H9 (cell line): ENCODE results near the gene INHBC. TPM values are rescaled to one million over a fixed set of nuclear protein-coding genes. Genes with fewer than 3 reads are reported as not detected.

ENCODE experiments used
- DNase-seq: peaks from one replicate; pipeline ENCODE4 v3.0.0-alpha.2; 2017
- H2AFZ ChIP-seq: one replicate; pipeline ENCODE4 v1.6.1; 2013; ENCODE audit warnings: mild to moderate bottlenecking, low read length, control low read depth, moderate library complexity
- H2AK5ac ChIP-seq: 2 replicates; pipeline ENCODE4 v1.6.1; 2013; ENCODE audit warnings: low read length, control low read depth, mixed read lengths; ENCODE audit not compliant: insufficient read length
- H2BK120ac ChIP-seq: one replicate; pipeline ENCODE4 v1.6.1; 2013; ENCODE audit warnings: low read depth, mild to moderate bottlenecking, low read length, control low read depth, inconsistent platforms; ENCODE audit not compliant: poor library complexity, severe bottlenecking
- H2BK12ac ChIP-seq: 2 replicates; pipeline ENCODE4 v1.6.1; 2013; ENCODE audit warnings: low read length, control low read depth, mixed read lengths, low read depth; ENCODE audit not compliant: insufficient read length
- H2BK15ac ChIP-seq: 2 replicates; pipeline ENCODE4 v1.6.1; 2013; ENCODE audit warnings: low read depth, low read length, control low read depth
- H2BK20ac ChIP-seq: one replicate; pipeline ENCODE4 v1.6.1; 2013; ENCODE audit warnings: low read depth, mild to moderate bottlenecking, low read length, control low read depth, inconsistent platforms; ENCODE audit not compliant: poor library complexity, severe bottlenecking
- H2BK5ac ChIP-seq: 2 replicates; pipeline ENCODE4 v1.6.1; 2013; ENCODE audit warnings: low read length, control low read depth, mixed read lengths; ENCODE audit not compliant: insufficient read length
- H3K14ac ChIP-seq: 2 replicates; pipeline ENCODE4 v1.6.1; 2013; ENCODE audit warnings: low read length, control low read depth; ENCODE audit not compliant: insufficient read depth
- H3K18ac ChIP-seq: 2 replicates; pipeline ENCODE4 v1.6.1; 2013; ENCODE audit warnings: low read depth, mild to moderate bottlenecking, mixed read lengths, low read length, control low read depth; ENCODE audit not compliant: insufficient read length
- H3K23ac ChIP-seq: 2 replicates; pipeline ENCODE4 v1.6.1; 2013; ENCODE audit warnings: low read length, control low read depth, mixed read lengths, low read depth; ENCODE audit not compliant: insufficient read length
- H3K23me2 ChIP-seq: 2 replicates; pipeline ENCODE4 v1.6.1; 2013; ENCODE audit warnings: low read depth, mild to moderate bottlenecking, mixed read lengths, low read length, control low read depth; ENCODE audit not compliant: insufficient read length, poor library complexity, severe bottlenecking
- H3K27ac ChIP-seq: 2 replicates; pipeline ENCODE4 v1.5.1; 2013; ENCODE audit warnings: low read length, control low read depth, mixed read lengths, low read depth; ENCODE audit not compliant: insufficient read length
- H3K27me3 ChIP-seq: 2 replicates; pipeline ENCODE4 v1.6.1; 2013; ENCODE audit warnings: low read length, control low read depth, inconsistent platforms; ENCODE audit not compliant: insufficient read depth
- H3K4ac ChIP-seq: 2 replicates; pipeline ENCODE4 v1.6.1; 2013; ENCODE audit warnings: low read depth, mild to moderate bottlenecking, control low read depth, inconsistent platforms, low read length, moderate library complexity
- H3K4me1 ChIP-seq: 2 replicates; pipeline ENCODE4 v1.6.1; 2013; ENCODE audit warnings: low read length, control low read depth, inconsistent platforms; ENCODE audit not compliant: insufficient read depth
- H3K4me2 ChIP-seq: 2 replicates; pipeline ENCODE4 v1.6.1; 2013; ENCODE audit warnings: low read length, control low read depth, mixed read lengths; ENCODE audit not compliant: insufficient read length, insufficient read depth
- H3K56ac ChIP-seq: 2 replicates; pipeline ENCODE4 v1.6.1; 2013; ENCODE audit warnings: low read depth, mild to moderate bottlenecking, mixed read lengths, low read length, control low read depth; ENCODE audit not compliant: insufficient read length
- H3K79me1 ChIP-seq: 2 replicates; pipeline ENCODE4 v1.6.1; 2013; ENCODE audit warnings: low read depth, mild to moderate bottlenecking, moderate library complexity, low read length, control low read depth, inconsistent platforms; ENCODE audit not compliant: insufficient read depth, poor library complexity, severe bottlenecking
- H3K79me2 ChIP-seq: 2 replicates; pipeline ENCODE4 v1.6.1; 2013; ENCODE audit warnings: low read length, control low read depth, inconsistent platforms; ENCODE audit not compliant: insufficient read depth
- H3K9ac ChIP-seq: 2 replicates; pipeline ENCODE4 v1.6.1; 2013; ENCODE audit warnings: low read length, control low read depth, mixed read lengths; ENCODE audit not compliant: insufficient read length; ENCODE audit errors: extremely low read depth
- H3K9me3 ChIP-seq: one replicate; pipeline ENCODE4 v1.6.1; 2013; ENCODE audit warnings: low read depth, low read length, inconsistent platforms; ENCODE audit not compliant: control insufficient read depth
- H3T11ph ChIP-seq: one replicate; pipeline ENCODE4 v1.6.1; 2013; ENCODE audit warnings: mild to moderate bottlenecking, low read length, control low read depth, inconsistent platforms
- H4K20me1 ChIP-seq: one replicate; pipeline ENCODE4 v1.6.1; 2013; ENCODE audit not compliant: control insufficient read depth, insufficient read length, insufficient read depth
- H4K5ac ChIP-seq: 2 replicates; pipeline ENCODE4 v1.6.1; 2013; ENCODE audit warnings: low read depth, mild to moderate bottlenecking, mixed read lengths, low read length, control low read depth; ENCODE audit not compliant: insufficient read length
- H4K8ac ChIP-seq: replicated peaks from 2 replicates; pipeline ENCODE4 v1.6.1; 2013; ENCODE audit warnings: low read length, control low read depth, mixed read lengths, low read depth; ENCODE audit not compliant: insufficient read length
- H4K91ac ChIP-seq: 2 replicates; pipeline ENCODE4 v1.6.1; 2013; ENCODE audit warnings: low read depth, mild to moderate bottlenecking, moderate library complexity, mixed read lengths, low read length, control low read depth; ENCODE audit not compliant: insufficient read length
- H3K27ac Mint-ChIP-seq, 3 experiments: 2 replicates in 2 of 3; 3 replicates in 1 of 3; pipeline ENCODE4 v1.8.0; 2020 to 2021; ENCODE audit warnings: mixed read lengths in 3 of 3, mild to moderate bottlenecking in 1 of 3, moderate library complexity in 1 of 3
- H3K27me3 Mint-ChIP-seq: 2 replicates; pipeline ENCODE4 v1.8.0; 2021; ENCODE audit warnings: low read depth, mild to moderate bottlenecking, moderate library complexity, mixed read lengths
- H3K36me3 Mint-ChIP-seq, 3 experiments: 2 replicates in 2 of 3; 3 replicates in 1 of 3; pipeline ENCODE4 v1.8.0; 2020 to 2021; ENCODE audit warnings: low read depth in 3 of 3, mixed read lengths in 3 of 3; ENCODE audit not compliant: insufficient read depth in 1 of 3
- H3K4me1 Mint-ChIP-seq, 2 experiments: 2 replicates each; pipeline ENCODE4 v1.8.0; 2020; ENCODE audit warnings: mixed read lengths in 2 of 2
- H3K4me3 Mint-ChIP-seq, 2 experiments: 2 replicates in 1 of 2; 3 replicates in 1 of 2; pipeline ENCODE4 v1.8.0; 2020 to 2021; ENCODE audit warnings: mild to moderate bottlenecking in 2 of 2, mixed read lengths in 2 of 2, moderate library complexity in 1 of 2
- H3K9me3 Mint-ChIP-seq, 2 experiments: 2 replicates in 1 of 2; 3 replicates in 1 of 2; pipeline ENCODE4 v1.8.0; 2020; ENCODE audit warnings: mild to moderate bottlenecking in 2 of 2, mixed read lengths in 2 of 2, moderate library complexity in 1 of 2
- WGBS: extraction: QIAGEN DNeasy Blood & Tissue Kit; methylation state at CpG from one replicate; pipeline ENCODE4 v1.1.7; 2013; ENCODE audit warnings: missing lambda C conversion rate, low lambda C conversion rate, mixed read lengths; ENCODE audit not compliant: insufficient read length; ENCODE audit errors: extremely low coverage; 5-methylcytosine and 5-hydroxymethylcytosine counted together
- total RNA-seq: library from RNA; stranded (reverse); gene quantifications from 2 replicates; pipeline ENCODE4 v1.2.1, GENCODE V29; 2021
- TF ChIP-seq, protein P1 (sequence below): fragments of 200-600 bp; sonication (generic); conservative IDR thresholded peaks from 3 replicates; pipeline ENCODE4 v1.8.0; 2021; ENCODE audit warnings: antibody characterized with exemption, mild to moderate bottlenecking

INHBC gene
- total RNA-seq, 1 experiment from 2014 or later = not detected

DNA sequence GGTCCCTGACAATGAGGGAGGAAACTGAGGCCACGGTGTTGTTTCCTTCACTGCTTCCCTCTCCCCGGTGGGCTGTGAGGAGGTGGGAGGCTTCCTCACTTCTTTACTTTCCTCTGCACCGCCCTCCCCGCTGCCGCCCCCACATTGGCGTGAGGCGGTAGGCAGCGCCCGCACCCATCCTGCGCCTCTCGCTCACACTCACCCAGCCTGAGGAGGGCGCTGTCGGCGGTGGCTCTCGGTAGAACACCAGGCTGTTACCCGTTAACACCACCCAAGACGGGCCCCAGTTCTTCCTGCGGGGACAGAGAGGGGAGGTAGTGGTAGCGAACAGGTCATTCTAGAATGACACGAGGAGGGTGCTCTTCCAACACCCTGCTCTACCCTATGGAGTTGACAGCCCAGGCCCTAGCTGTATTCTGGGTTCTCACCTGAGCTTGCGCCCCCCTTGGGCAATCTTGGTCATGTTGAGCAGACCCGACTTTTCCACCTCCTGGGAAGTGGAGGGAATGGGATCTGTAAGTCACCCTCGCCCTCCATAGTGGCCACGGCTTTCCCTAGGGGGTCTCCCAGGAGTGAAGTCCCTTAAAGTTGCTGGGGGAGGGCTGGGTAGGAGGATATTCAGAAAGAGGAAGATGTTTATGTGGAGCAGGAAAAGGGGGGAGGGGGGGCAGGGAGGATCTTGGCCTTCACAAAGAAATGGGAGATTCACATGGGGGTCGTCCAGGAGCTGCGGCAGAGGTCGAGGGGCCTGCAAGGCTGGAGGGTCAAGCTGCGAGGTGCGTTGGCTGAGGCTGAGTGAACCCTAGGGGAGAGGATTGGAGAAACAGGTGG lies 41.8 kb downstream of the INHBC start:
- peaks cover 22% of the 10 kb centered on the region in 2 experiments for H3K4me1 Mint-ChIP-seq
- no peak overlapping the region for H3K14ac ChIP-seq
- H3K79me2 ChIP-seq = no peaks in the 10 kb centered on the region
- peak overlapping the region; percentile 59 to 80 for H3K4me3 Mint-ChIP-seq
- no peak overlapping the region for H4K8ac ChIP-seq
- no peak overlapping the region for H3T11ph ChIP-seq
- no CpG with 5 or more reads among the region's 29 CpGs for WGBS
- H3K9me3 Mint-ChIP-seq = no peaks in the 10 kb centered on the region
- H3K18ac ChIP-seq = no peak overlapping the region
- no peaks in the 10 kb centered on the region; a peak in 2 of 7 replicates for H3K36me3 Mint-ChIP-seq
- DNase-seq = peak; percentile 64
- H3K23me2 ChIP-seq = peaks cover 15% of the 10 kb centered on the region
- H3K27ac Mint-ChIP-seq = no peak overlapping the region
- TF ChIP-seq, protein P1, sequence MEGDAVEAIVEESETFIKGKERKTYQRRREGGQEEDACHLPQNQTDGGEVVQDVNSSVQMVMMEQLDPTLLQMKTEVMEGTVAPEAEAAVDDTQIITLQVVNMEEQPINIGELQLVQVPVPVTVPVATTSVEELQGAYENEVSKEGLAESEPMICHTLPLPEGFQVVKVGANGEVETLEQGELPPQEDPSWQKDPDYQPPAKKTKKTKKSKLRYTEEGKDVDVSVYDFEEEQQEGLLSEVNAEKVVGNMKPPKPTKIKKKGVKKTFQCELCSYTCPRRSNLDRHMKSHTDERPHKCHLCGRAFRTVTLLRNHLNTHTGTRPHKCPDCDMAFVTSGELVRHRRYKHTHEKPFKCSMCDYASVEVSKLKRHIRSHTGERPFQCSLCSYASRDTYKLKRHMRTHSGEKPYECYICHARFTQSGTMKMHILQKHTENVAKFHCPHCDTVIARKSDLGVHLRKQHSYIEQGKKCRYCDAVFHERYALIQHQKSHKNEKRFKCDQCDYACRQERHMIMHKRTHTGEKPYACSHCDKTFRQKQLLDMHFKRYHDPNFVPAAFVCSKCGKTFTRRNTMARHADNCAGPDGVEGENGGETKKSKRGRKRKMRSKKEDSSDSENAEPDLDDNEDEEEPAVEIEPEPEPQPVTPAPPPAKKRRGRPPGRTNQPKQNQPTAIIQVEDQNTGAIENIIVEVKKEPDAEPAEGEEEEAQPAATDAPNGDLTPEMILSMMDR = peak; percentile 75
- no peak overlapping the region for H4K5ac ChIP-seq
- H2BK120ac ChIP-seq = no peak overlapping the region
- no peak overlapping the region for H2BK12ac ChIP-seq
- no peak overlapping the region for H3K9ac ChIP-seq
- H2BK20ac ChIP-seq = no peak overlapping the region
- H3K23ac ChIP-seq = no peak overlapping the region
- no peak overlapping the region for H3K4ac ChIP-seq
- H4K20me1 ChIP-seq = peaks cover 3% of the 10 kb centered on the region
- no peak overlapping the region for H2AK5ac ChIP-seq
- H2BK5ac ChIP-seq = no peak overlapping the region
- H3K56ac ChIP-seq = no peak overlapping the region
- H3K27me3 ChIP-seq = peaks cover 37% of the 10 kb centered on the region
- no peak overlapping the region for H3K27ac ChIP-seq
- no peak overlapping the region for H2AFZ ChIP-seq
- no peaks in the 10 kb centered on the region; the same call in 1 of the 2 replicates for H3K4me1 ChIP-seq
- H3K9me3 ChIP-seq = no peaks in the 10 kb centered on the region
- no peak overlapping the region for H4K91ac ChIP-seq
- H3K79me1 ChIP-seq = no peaks in the 10 kb centered on the region
- peak overlapping the region; percentile 62 for H3K4me2 ChIP-seq
- peaks cover 84% of the 10 kb centered on the region for H3K27me3 Mint-ChIP-seq
- H2BK15ac ChIP-seq = no peak overlapping the region
